Activated T-helper 1 cell treated with anti-CD3 and anti-CD28 coated beads, Interleukin-2, amount 50 U/mL, for 16 hours (primary cell): ENCODE measurements around the gene SCAMP1.
"Not testable (repeated sequence)": the region's sequence is repeated elsewhere in the genome, so short reads cannot be mapped to it uniquely, and the experiment has no call there.

Experiments
- DNase-seq, 2 donors: peaks; one replicate each; pipeline ENCODE4 v3.0.0-alpha.2; 2020; ENCODE audit warnings: low read depth in 1 of 2, low spot score in 1 of 2

SCAMP1 gene

GRCh38 chr5:78360924-78361630 is 660 bp downstream of the SCAMP1 start:
- peak; percentile 44 to 58 for DNase-seq

- no peak for DNase-seq
Measured at GRCh38 chr5:78361631-78361993, 1.2 kb downstream of the SCAMP1 start.

- DNase-seq, result no peak
Measured at GRCh38 chr5:78362220-78362619, 1.8 kb downstream of the SCAMP1 start.

GRCh38 chr5:78364005-78364404 is 3.6 kb downstream of the SCAMP1 start:
- DNase-seq, result no peak

GRCh38 chr5:78367318-78367991 is 7.0 kb downstream of the SCAMP1 start:
- no peak for DNase-seq

GRCh38 chr5:78369680-78370079 is 9.3 kb downstream of the SCAMP1 start:
- no peak for DNase-seq

- DNase-seq, result no peak
Measured at GRCh38 chr5:78373231-78373630, 12.8 kb downstream of the SCAMP1 start.

GRCh38 chr5:78376315-78376714 is 15.9 kb downstream of the SCAMP1 start:
- DNase-seq, result no peak

- DNase-seq, result no peak
Measured at GRCh38 chr5:78377056-78377717, 16.8 kb downstream of the SCAMP1 start.

GRCh38 chr5:78377718-78378105 is 17.3 kb downstream of the SCAMP1 start:
- DNase-seq, result no peak

- DNase-seq, result no peak
Measured at GRCh38 chr5:78387468-78388153, 27.2 kb downstream of the SCAMP1 start.

GRCh38 chr5:78391357-78391756 is 30.9 kb downstream of the SCAMP1 start:
- DNase-seq, result not testable (repeated sequence)

- no peak for DNase-seq
Measured at GRCh38 chr5:78397831-78398230, 37.4 kb downstream of the SCAMP1 start.

- DNase-seq, result no peak
Measured at GRCh38 chr5:78399116-78399515, 38.7 kb downstream of the SCAMP1 start.

GRCh38 chr5:78404682-78405293 is 44.4 kb downstream of the SCAMP1 start:
- no peak for DNase-seq

GRCh38 chr5:78405829-78406750 is 45.7 kb downstream of the SCAMP1 start:
- no peak for DNase-seq

- DNase-seq, result no peak
Measured at GRCh38 chr5:78407458-78407857, 47.0 kb downstream of the SCAMP1 start.

- DNase-seq, result no peak
Measured at GRCh38 chr5:78411586-78411985, 51.2 kb downstream of the SCAMP1 start.

- no peak for DNase-seq
Measured at GRCh38 chr5:78416677-78417425, 56.4 kb downstream of the SCAMP1 start.

GRCh38 chr5:78419396-78419795 is 59.0 kb downstream of the SCAMP1 start:
- no peak for DNase-seq
